ENCODE data around the gene TMEM51. TPM values are rescaled to one million over a fixed set of nuclear protein-coding genes. Genes with fewer than 3 reads are reported as not detected.
A peak's percentile ranks its signal among the peaks of the same experiment; 100 is the strongest.

TMEM51 gene
- total RNA-seq, 2 donors from 2014 or later = 26.5 to 36.9 TPM

DNA sequence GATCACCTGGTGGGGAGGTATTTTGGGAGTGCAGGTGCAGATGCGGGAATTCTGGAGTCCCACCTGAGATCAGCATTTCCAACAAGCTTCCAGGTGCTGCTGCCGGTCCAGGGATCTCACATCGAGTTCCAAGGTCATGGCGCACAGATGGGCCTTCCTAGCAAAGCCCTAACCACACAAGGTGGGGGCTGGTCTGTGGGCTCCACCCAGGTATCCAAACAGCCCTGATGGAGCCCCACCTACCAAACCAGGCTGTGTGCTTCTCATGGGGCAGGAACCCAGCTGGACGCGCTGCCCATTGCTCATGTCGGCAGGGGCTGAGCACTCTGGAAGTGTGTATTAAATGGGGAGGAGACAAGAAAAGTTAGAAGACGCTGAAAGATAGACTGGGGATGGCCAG, 35.0 kb upstream of the TMEM51 start:
- Histone ChIP-seq H3K36me3 (replicated peaks in 1 of 2; ENCODE audit: insufficient read depth in 1 of 2, low read depth in 2 of 2) (no peaks in the 10 kb centered on the region), H3K27ac (peak overlapping the region in 1 of 4 donors; percentile 25), H3K9me3 (no peaks in the 10 kb centered on the region), H3K4me3 (no peak overlapping the region), H3K27me3 (no peaks in the 10 kb centered on the region), H3K4me1 (peaks cover 35% of the 10 kb centered on the region)
- TF ChIP-seq, protein P1, sequence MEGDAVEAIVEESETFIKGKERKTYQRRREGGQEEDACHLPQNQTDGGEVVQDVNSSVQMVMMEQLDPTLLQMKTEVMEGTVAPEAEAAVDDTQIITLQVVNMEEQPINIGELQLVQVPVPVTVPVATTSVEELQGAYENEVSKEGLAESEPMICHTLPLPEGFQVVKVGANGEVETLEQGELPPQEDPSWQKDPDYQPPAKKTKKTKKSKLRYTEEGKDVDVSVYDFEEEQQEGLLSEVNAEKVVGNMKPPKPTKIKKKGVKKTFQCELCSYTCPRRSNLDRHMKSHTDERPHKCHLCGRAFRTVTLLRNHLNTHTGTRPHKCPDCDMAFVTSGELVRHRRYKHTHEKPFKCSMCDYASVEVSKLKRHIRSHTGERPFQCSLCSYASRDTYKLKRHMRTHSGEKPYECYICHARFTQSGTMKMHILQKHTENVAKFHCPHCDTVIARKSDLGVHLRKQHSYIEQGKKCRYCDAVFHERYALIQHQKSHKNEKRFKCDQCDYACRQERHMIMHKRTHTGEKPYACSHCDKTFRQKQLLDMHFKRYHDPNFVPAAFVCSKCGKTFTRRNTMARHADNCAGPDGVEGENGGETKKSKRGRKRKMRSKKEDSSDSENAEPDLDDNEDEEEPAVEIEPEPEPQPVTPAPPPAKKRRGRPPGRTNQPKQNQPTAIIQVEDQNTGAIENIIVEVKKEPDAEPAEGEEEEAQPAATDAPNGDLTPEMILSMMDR (IDR thresholded peaks at IDR 0.05) = no peak
- no peak for TF ChIP-seq POLR2A (IDR thresholded peaks at IDR 0.05)
- ATAC-seq (peak; percentile 57), DNase-seq (peak; percentile 46 to 67 (median 60))
- WGBS, 2 donors = 36 to 52% methylated on average over 8 of the region's 8 CpGs
- intact Hi-C loops (cut with DNase I) = no loop called here

DNA sequence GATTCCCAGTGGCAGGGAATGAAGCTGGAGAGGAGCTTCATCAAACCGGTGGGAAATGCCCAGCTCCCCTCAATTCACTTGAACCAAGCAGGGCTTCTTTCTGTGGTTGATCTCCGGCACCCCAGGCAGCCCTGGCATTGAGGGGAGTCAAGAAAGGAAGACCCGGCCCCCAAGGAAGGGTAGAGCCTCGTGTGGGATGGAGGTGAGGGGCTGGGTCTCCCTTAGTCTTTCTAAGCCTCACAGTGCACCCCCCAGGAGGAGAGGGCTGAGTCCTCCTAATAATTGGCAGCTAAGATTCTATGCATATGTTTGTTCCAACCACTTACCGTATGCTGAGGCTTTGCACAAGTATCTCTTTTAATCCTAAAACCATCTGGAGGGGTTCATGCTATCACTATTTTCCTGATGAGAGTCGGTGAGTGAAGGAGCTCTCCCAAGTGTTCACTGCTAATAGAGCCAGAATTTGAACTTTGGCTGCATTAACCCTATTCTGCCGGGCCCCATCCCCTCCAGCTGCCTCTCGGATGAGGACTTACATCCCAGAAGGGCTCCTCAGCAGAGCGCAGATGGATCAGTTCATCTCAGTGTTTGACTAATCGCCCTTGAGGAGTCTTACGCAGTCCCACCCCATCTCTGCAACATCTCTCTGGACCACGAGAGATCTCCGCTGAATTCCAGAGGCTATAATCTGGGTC, 33.1 kb upstream of the TMEM51 start:
- WGBS, 2 donors = 89 to 92% methylated on average over 10 to 13 of the region's 13 CpGs
- Histone ChIP-seq H3K36me3 (replicated peaks in 1 of 2; ENCODE audit: insufficient read depth in 1 of 2, low read depth in 2 of 2) (no peaks in the 10 kb centered on the region), H3K27me3 (no peaks in the 10 kb centered on the region), H3K9me3 (no peaks in the 10 kb centered on the region), H3K27ac (no peak overlapping the region), H3K4me3 (no peak overlapping the region), H3K4me1 (peaks cover 35% of the 10 kb centered on the region)
- DNase-seq (no peak), ATAC-seq (no peak)
- intact Hi-C loops (cut with DNase I) = loop anchor here (10.0 kb wide), 1 partner anchor 184 kb away; no protein-coding TSS in a partner anchor
- TF ChIP-seq, protein P1 (IDR thresholded peaks at IDR 0.05) = no peak
- no peak for TF ChIP-seq POLR2A (IDR thresholded peaks at IDR 0.05)

DNA sequence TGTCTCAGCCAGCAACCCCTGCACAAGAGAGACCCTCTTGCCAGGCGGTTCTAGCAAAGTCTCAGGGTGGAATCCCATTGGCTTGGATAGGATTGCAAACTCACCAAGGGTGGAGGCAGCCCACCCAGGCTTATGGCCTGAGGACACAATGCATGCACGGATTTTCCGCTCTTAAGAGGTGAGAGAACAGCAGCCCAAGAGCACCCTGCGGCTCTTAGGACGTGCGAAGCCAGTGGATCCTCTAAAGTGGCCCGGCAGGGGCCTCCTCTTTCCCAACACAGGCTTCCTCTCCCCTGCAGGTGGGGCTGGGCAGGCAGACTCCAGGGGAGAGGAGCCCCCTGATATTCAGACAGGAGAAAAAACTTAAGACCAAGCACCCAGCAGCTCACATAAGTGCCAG, 31.2 kb upstream of the TMEM51 start:
- DNase-seq (no peak), ATAC-seq (no peak)
- WGBS, 2 donors = 91 to 100% methylated on average over 5 to 7 of the region's 7 CpGs
- H3K9me3 ChIP-seq = no peaks in the 10 kb centered on the region
- H3K4me3 ChIP-seq = no peak overlapping the region
- TF ChIP-seq POLR2A (IDR thresholded peaks at IDR 0.05) = no peak
- TF ChIP-seq, protein P1 (IDR thresholded peaks at IDR 0.05) = no peak
- no peak overlapping the region for H3K27ac ChIP-seq
- peaks cover 18% of the 10 kb centered on the region for H3K4me1 ChIP-seq
- no peaks in the 10 kb centered on the region for H3K36me3 ChIP-seq (replicated peaks in 1 of 2; ENCODE audit: insufficient read depth in 1 of 2, low read depth in 2 of 2)
- intact Hi-C loops (cut with DNase I) = loop anchor here (10.0 kb wide), 1 partner anchor 182 kb away; no protein-coding TSS in a partner anchor
- H3K27me3 ChIP-seq = no peaks in the 10 kb centered on the region

DNA sequence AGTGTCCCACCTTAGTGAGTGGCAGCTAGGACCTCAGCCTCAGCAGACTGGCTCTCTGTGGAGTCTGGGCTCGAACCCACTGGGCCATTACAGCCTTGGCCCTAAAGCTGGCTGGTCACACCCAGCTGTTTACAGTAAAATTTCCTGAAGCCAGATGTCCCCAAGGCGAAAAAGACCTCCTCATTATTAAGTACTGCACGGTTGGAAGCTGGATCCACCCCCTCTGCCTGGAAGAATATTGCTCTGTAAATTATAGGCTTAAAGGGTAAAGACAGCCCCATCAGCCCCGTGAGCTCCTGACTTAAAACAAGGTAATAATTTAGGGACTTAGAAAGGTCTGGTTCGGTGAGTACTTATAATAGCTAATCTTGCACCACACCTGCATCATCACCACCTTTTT, 30.3 kb upstream of the TMEM51 start:
- TF ChIP-seq POLR2A (IDR thresholded peaks at IDR 0.05) = no peak
- TF ChIP-seq, protein P1 (IDR thresholded peaks at IDR 0.05) = no peak
- intact Hi-C loops (cut with DNase I) = loop anchor here (10.0 kb wide), 1 partner anchor 182 kb away; no protein-coding TSS in a partner anchor
- 85 to 86% methylated on average over 5 of the region's 5 CpGs for WGBS, 2 donors
- Histone ChIP-seq H3K4me1 (peaks cover 9% of the 10 kb centered on the region), H3K4me3 (no peak overlapping the region), H3K27ac (no peak overlapping the region), H3K36me3 (replicated peaks in 1 of 2; ENCODE audit: insufficient read depth in 1 of 2, low read depth in 2 of 2) (no peaks in the 10 kb centered on the region), H3K27me3 (no peaks in the 10 kb centered on the region), H3K9me3 (no peaks in the 10 kb centered on the region)
- DNase-seq (no peak), ATAC-seq (no peak)

DNA sequence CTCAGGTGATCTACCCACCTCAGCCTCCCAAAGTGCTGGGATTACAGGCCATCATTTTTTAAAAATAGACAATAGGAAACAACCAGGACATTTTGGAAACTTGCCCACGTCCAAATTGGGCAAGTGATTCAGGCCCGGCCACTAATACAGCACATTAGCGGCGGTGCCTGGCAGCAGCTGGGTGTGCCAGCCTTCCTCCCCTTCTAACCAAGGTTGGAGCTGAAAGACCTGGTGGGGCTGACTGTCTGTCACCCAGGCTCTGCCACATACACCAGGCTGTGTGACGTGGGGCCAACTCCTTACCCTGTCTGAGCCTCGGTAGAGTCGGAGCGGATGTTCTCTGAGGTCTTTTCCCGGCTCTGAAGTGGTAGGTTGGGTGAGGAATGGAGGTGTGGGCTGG, 29.6 kb upstream of the TMEM51 start:
- no peak for DNase-seq
- TF ChIP-seq, protein P1 (IDR thresholded peaks at IDR 0.05) = no peak
- TF ChIP-seq POLR2A (IDR thresholded peaks at IDR 0.05) = no peak
- 63 to 82% methylated on average over 2 to 9 of the region's 9 CpGs for WGBS, 2 donors
- Histone ChIP-seq H3K36me3 (replicated peaks in 1 of 2; ENCODE audit: insufficient read depth in 1 of 2, low read depth in 2 of 2) (no peaks in the 10 kb centered on the region), H3K27me3 (no peaks in the 10 kb centered on the region), H3K27ac (no peak overlapping the region), H3K4me3 (no peak overlapping the region), H3K4me1 (peaks cover 9% of the 10 kb centered on the region), H3K9me3 (no peaks in the 10 kb centered on the region)
- intact Hi-C loops (cut with DNase I) = loop anchor here (10.0 kb wide), 1 partner anchor 181 kb away; no protein-coding TSS in a partner anchor
- ATAC-seq = no peak

All from body of pancreas (tissue), 4 donors.